ENCODE measurements around the gene SLC15A4. TPM values are rescaled to one million over a fixed set of nuclear protein-coding genes. Genes with fewer than 3 reads are reported as not detected.
"Not testable (repeated sequence)": the region's sequence is repeated elsewhere in the genome, so short reads cannot be mapped to it uniquely, and the experiment has no call there.

SLC15A4 gene
- total RNA-seq, 1 experiment from 2014 or later = 20.6 TPM

DNA sequence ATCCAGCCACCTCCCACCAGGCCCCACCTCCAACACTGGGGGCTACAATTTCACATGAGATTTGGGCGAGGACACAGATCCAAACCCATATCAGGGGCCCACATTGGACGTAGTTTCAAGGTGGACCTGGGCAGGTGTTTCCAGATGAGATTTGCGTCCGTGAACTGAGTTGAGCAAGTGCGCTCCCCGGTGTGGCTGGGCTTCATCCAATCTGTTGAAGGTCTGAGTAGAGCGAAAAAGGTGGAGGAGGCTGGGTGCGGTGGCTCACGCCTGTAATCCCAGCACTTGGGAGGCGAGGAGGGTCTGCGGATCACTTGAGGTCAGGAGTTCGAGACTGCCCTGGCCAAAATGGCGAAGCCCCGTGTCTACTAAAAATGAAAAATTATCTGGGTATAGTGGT is 24.6 kb upstream of the SLC15A4 start:
- H3K27ac ChIP-seq (ENCODE audit: low read depth, low read length) = no peak overlapping the region
- no peak overlapping the region for H3K4me3 ChIP-seq (replicated peaks in 1 of 2; ENCODE audit: low read depth in 1 of 2, low read length in 2 of 2)
- no peaks in the 10 kb centered on the region for H3K36me3 ChIP-seq (ENCODE audit: control insufficient read depth in 1 of 2, insufficient read depth in 2 of 2, low read length in 2 of 2)
- H3K79me2 ChIP-seq (ENCODE audit: insufficient read depth, low read length) = no peaks in the 10 kb centered on the region
- no peak overlapping the region for H3K9ac ChIP-seq (ENCODE audit: low read length)
- no TSS peak for BruUV-seq (replicated peaks)
- no peaks in the 10 kb centered on the region for H3K27me3 ChIP-seq (ENCODE audit: insufficient read depth, low read length)
- CTCF ChIA-PET = no interaction called here
- RAD21 ChIA-PET (ENCODE audit: low non-redundant PET in 1 of 2, low total read pairs in 2 of 2, uncharacterized antibody in 2 of 2, unreplicated experiment in 2 of 2) = no interaction called here
- TF ChIP-seq EZH2 (IDR thresholded peaks at IDR 0.05) (no peak), JUND (IDR thresholded peaks at IDR 0.05) (no peak), SP1 (IDR thresholded peaks at IDR 0.05; ENCODE audit: low read depth) (no peak), CBX3 (IDR thresholded peaks at IDR 0.05; ENCODE audit: low read depth) (no peak), ELF1 (IDR thresholded peaks at IDR 0.05; ENCODE audit: borderline replicate concordance, low read depth) (no peak), ZFX (IDR thresholded peaks at IDR 0.05) (no peak), SIN3A (IDR thresholded peaks at IDR 0.05; ENCODE audit: low read depth) (no peak), CEBPB (IDR thresholded peaks at IDR 0.05; ENCODE audit: low read depth) (no peak), FOSL1 (IDR thresholded peaks at IDR 0.05; ENCODE audit: low read depth) (no peak), YY1 (IDR thresholded peaks at IDR 0.05; ENCODE audit: extremely low read depth, insufficient replicate concordance, low read depth, low read length) (no peak), POLR2AphosphoS5 (IDR thresholded peaks at IDR 0.05; ENCODE audit: low read depth, low read length) (no peak)
- TF ChIP-seq, protein P1, sequence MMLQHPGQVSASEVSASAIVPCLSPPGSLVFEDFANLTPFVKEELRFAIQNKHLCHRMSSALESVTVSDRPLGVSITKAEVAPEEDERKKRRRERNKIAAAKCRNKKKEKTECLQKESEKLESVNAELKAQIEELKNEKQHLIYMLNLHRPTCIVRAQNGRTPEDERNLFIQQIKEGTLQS (IDR thresholded peaks at IDR 0.05) = no peak
- TF ChIP-seq, protein P2, sequence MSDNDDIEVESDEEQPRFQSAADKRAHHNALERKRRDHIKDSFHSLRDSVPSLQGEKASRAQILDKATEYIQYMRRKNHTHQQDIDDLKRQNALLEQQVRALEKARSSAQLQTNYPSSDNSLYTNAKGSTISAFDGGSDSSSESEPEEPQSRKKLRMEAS (IDR thresholded peaks at IDR 0.05) = no peak
- TF ChIP-seq, protein P3, sequence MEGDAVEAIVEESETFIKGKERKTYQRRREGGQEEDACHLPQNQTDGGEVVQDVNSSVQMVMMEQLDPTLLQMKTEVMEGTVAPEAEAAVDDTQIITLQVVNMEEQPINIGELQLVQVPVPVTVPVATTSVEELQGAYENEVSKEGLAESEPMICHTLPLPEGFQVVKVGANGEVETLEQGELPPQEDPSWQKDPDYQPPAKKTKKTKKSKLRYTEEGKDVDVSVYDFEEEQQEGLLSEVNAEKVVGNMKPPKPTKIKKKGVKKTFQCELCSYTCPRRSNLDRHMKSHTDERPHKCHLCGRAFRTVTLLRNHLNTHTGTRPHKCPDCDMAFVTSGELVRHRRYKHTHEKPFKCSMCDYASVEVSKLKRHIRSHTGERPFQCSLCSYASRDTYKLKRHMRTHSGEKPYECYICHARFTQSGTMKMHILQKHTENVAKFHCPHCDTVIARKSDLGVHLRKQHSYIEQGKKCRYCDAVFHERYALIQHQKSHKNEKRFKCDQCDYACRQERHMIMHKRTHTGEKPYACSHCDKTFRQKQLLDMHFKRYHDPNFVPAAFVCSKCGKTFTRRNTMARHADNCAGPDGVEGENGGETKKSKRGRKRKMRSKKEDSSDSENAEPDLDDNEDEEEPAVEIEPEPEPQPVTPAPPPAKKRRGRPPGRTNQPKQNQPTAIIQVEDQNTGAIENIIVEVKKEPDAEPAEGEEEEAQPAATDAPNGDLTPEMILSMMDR (IDR thresholded peaks at IDR 0.05 in 2 of 3, conservative IDR thresholded peaks at IDR 0.05 in 1 of 3; ENCODE audit: borderline replicate concordance in 1 of 3, insufficient read depth in 1 of 3, low read depth in 2 of 3, low read length in 2 of 3) = no peak
- TF ChIP-seq, protein P4, sequence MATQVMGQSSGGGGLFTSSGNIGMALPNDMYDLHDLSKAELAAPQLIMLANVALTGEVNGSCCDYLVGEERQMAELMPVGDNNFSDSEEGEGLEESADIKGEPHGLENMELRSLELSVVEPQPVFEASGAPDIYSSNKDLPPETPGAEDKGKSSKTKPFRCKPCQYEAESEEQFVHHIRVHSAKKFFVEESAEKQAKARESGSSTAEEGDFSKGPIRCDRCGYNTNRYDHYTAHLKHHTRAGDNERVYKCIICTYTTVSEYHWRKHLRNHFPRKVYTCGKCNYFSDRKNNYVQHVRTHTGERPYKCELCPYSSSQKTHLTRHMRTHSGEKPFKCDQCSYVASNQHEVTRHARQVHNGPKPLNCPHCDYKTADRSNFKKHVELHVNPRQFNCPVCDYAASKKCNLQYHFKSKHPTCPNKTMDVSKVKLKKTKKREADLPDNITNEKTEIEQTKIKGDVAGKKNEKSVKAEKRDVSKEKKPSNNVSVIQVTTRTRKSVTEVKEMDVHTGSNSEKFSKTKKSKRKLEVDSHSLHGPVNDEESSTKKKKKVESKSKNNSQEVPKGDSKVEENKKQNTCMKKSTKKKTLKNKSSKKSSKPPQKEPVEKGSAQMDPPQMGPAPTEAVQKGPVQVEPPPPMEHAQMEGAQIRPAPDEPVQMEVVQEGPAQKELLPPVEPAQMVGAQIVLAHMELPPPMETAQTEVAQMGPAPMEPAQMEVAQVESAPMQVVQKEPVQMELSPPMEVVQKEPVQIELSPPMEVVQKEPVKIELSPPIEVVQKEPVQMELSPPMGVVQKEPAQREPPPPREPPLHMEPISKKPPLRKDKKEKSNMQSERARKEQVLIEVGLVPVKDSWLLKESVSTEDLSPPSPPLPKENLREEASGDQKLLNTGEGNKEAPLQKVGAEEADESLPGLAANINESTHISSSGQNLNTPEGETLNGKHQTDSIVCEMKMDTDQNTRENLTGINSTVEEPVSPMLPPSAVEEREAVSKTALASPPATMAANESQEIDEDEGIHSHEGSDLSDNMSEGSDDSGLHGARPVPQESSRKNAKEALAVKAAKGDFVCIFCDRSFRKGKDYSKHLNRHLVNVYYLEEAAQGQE (IDR thresholded peaks at IDR 0.05; ENCODE audit: low read depth) = no peak
- no peak overlapping the region for H3K4me2 ChIP-seq (ENCODE audit: low read length)
- no peak overlapping the region for H2AFZ ChIP-seq (ENCODE audit: low read depth, low read length, poor library complexity, severe bottlenecking)
- no peaks in the 10 kb centered on the region for H3K9me2 ChIP-seq (ENCODE audit: insufficient read depth)
- H3K4me1 ChIP-seq (ENCODE audit: control insufficient read depth in 1 of 2, insufficient read depth in 2 of 2, low read length in 2 of 2) = no peaks in the 10 kb centered on the region
- intact Hi-C loops (cut with micrococcal nuclease) = no loop called here
- ATAC-seq (no peak), DNase-seq (ENCODE audit: low read depth, low spot score) (no peak)
- H4K20me1 ChIP-seq (ENCODE audit: insufficient read depth) = no peaks in the 10 kb centered on the region
- POLR2A ChIA-PET = no interaction called here
- H3K9me3 ChIP-seq (ENCODE audit: control insufficient read depth in 1 of 2, insufficient read depth in 1 of 2, low read depth in 1 of 2, low read length in 2 of 2) = no peaks in the 10 kb centered on the region

DNA sequence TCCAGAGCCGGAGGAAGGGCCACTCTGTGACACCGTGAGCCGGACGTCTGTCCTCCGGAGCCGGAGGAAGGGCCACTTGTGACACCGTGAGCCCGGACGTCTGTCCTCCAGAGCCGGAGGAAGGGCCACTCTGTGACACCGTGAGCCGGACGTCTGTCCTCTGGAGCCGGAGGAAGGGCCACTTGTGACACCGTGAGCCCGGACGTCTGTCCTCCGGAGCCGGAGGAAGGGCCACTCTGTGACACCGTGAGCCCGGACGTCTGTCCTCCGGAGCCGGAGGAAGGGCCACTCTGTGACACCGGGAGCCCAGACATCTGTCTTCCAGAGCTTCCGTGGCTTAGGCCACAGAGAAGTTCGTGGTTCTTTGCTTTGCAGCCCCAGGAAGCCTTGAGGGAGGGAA is 22.9 kb upstream of the SLC15A4 start:
- DNase-seq (ENCODE audit: low read depth, low spot score); H3K9ac ChIP-seq (ENCODE audit: low read length); POLR2A ChIA-PET; H3K4me3 ChIP-seq (replicated peaks in 1 of 2; ENCODE audit: low read depth in 1 of 2, low read length in 2 of 2); BruUV-seq (replicated peaks); H3K36me3 ChIP-seq (ENCODE audit: control insufficient read depth in 1 of 2, insufficient read depth in 2 of 2, low read length in 2 of 2); H3K4me2 ChIP-seq (ENCODE audit: low read length); H3K27ac ChIP-seq (ENCODE audit: low read depth, low read length); H3K9me2 ChIP-seq (ENCODE audit: insufficient read depth); intact Hi-C loops (cut with micrococcal nuclease); CTCF ChIA-PET; H3K79me2 ChIP-seq (ENCODE audit: insufficient read depth, low read length); H3K9me3 ChIP-seq (ENCODE audit: control insufficient read depth in 1 of 2, insufficient read depth in 1 of 2, low read depth in 1 of 2, low read length in 2 of 2); H2AFZ ChIP-seq (ENCODE audit: low read depth, low read length, poor library complexity, severe bottlenecking); ATAC-seq; H3K4me1 ChIP-seq (ENCODE audit: control insufficient read depth in 1 of 2, insufficient read depth in 2 of 2, low read length in 2 of 2); H4K20me1 ChIP-seq (ENCODE audit: insufficient read depth); RAD21 ChIA-PET (ENCODE audit: low non-redundant PET in 1 of 2, low total read pairs in 2 of 2, uncharacterized antibody in 2 of 2, unreplicated experiment in 2 of 2); H3K27me3 ChIP-seq (ENCODE audit: insufficient read depth, low read length): not testable (repeated sequence)
